Vagina (tissue), 2 donors: ENCODE measurements around the gene PPP5C. TPM values are rescaled to one million over a fixed set of nuclear protein-coding genes. Genes with fewer than 3 reads are reported as not detected.
A peak's percentile ranks its signal among the peaks of the same experiment; 100 is the strongest.
"Not testable (repeated sequence)": the region's sequence is repeated elsewhere in the genome, so short reads cannot be mapped to it uniquely, and the experiment has no call there.

ENCODE experiments used
- DNase-seq, 2 donors: peaks; one replicate each; pipeline ENCODE4 v3.0.0-alpha.2; 2017; ENCODE audit errors: extremely low spot score in 2 of 2
- H3K27ac ChIP-seq: fragments of 200-600 bp; sonication (generic); one replicate; pipeline ENCODE4 v1.5.1; 2019
- H3K27me3 ChIP-seq: fragments of 200-600 bp; sonication (generic); one replicate; pipeline ENCODE4 v1.5.1; 2019
- H3K36me3 ChIP-seq, 2 donors: fragments of 200-600 bp; sonication (generic); one replicate each; pipeline ENCODE4 v1.5.1; 2017 to 2019
- H3K4me1 ChIP-seq: fragments of 200-600 bp; sonication (generic); one replicate; pipeline ENCODE4 v1.5.1; 2019
- H3K4me3 ChIP-seq, 2 donors: fragments of 200-600 bp; sonication (generic); 1 replicate in 1 of 2; 2 replicates in 1 of 2; pipeline ENCODE4 v1.5.1; 2016 to 2019
- H3K9me3 ChIP-seq: fragments of 200-600 bp; sonication (generic); one replicate; pipeline ENCODE4 v1.5.1; 2019
- CTCF ChIP-seq, 3 experiments: fragments of 450-650 bp in 2 of 3; fragments of 200-600 bp in 1 of 3; sonication (generic) in 1 of 3; IDR thresholded peaks; one replicate each; pipeline ENCODE4 v1.5.1; 2017 to 2019; ENCODE audit warnings: antibody characterized with exemption in 3 of 3, mild to moderate bottlenecking in 2 of 3, moderate library complexity in 2 of 3
- POLR2A ChIP-seq, 2 donors: fragments of 450-650 bp; IDR thresholded peaks; one replicate each; pipeline ENCODE4 v1.6.1; 2017; ENCODE audit warnings: antibody characterized with exemption in 2 of 2, mild to moderate bottlenecking in 2 of 2, moderate library complexity in 2 of 2
- POLR2AphosphoS5 ChIP-seq, 2 donors: sonication (generic); formaldehyde crosslinking; IDR thresholded peaks; one replicate each; pipeline ENCODE4 v1.9.0; 2017; ENCODE audit warnings: antibody characterized with exemption in 2 of 2, mild to moderate bottlenecking in 2 of 2, low read depth in 1 of 2; ENCODE audit not compliant: insufficient read depth in 1 of 2
- intact Hi-C: fragments of 100-400 bp; cut with DNase I; formaldehyde crosslinking; loops from one replicate; pipeline ENCODE4 v1.15.1; 2023
- total RNA-seq: library from RNA; depleted of rRNA; stranded (reverse); fragments of >200 nt; gene quantifications from one replicate; pipeline ENCODE4 v1.2.3, GENCODE V29; 2016

The PPP5C gene
- total RNA-seq, 1 donor from 2014 or later: 60.4 TPM

GRCh38 chr19:46309056-46309455, 37.8 kb upstream of the PPP5C start:
- Histone ChIP-seq H3K4me1 (peaks cover 5% of the 10 kb centered on the region), H3K4me3 (no peak overlapping the region), H3K27ac (no peak overlapping the region), H3K36me3 (peaks cover 0 to 66% of the 10 kb centered on the region in 2 donors), H3K9me3 (no peaks in the 10 kb centered on the region), H3K27me3 (no peaks in the 10 kb centered on the region)
- TF ChIP-seq POLR2AphosphoS5 (IDR thresholded peaks at IDR 0.05; ENCODE audit: insufficient read depth in 1 of 2, low read depth in 1 of 2): no peak
- TF ChIP-seq POLR2A (IDR thresholded peaks at IDR 0.05): no peak
- TF ChIP-seq CTCF (IDR thresholded peaks at IDR 0.05): no peak
- intact Hi-C loops: no loop called here
- no peak for DNase-seq

- H3K27me3 ChIP-seq: no peaks in the 10 kb centered on the region
- H3K4me1 ChIP-seq: no peaks in the 10 kb centered on the region
- no peak overlapping the region for H3K4me3 ChIP-seq
- intact Hi-C loops: no loop called here
- TF ChIP-seq POLR2AphosphoS5 (IDR thresholded peaks at IDR 0.05; ENCODE audit: insufficient read depth in 1 of 2, low read depth in 1 of 2): no peak
- no peak for TF ChIP-seq POLR2A (IDR thresholded peaks at IDR 0.05)
- H3K9me3 ChIP-seq: no peaks in the 10 kb centered on the region
- no peak overlapping the region for H3K27ac ChIP-seq
- peaks cover 0 to 42% of the 10 kb centered on the region in 2 donors for H3K36me3 ChIP-seq
- DNase-seq: no peak
Observed at GRCh38 chr19:46311444-46311843, 35.4 kb upstream of the PPP5C start.

- intact Hi-C loops, H3K27me3 ChIP-seq, H3K4me3 ChIP-seq, H3K27ac ChIP-seq, H3K4me1 ChIP-seq, DNase-seq, H3K9me3 ChIP-seq: not testable (repeated sequence)
- peaks cover 0 to 41% of the 10 kb centered on the region in 2 donors for H3K36me3 ChIP-seq
Observed at GRCh38 chr19:46313540-46314469, 33.1 kb upstream of the PPP5C start.

GRCh38 chr19:46317339-46317738, 29.5 kb upstream of the PPP5C start:
- Histone ChIP-seq H3K27ac (no peak overlapping the region), H3K27me3 (no peaks in the 10 kb centered on the region), H3K4me1 (no peaks in the 10 kb centered on the region), H3K4me3 (no peak overlapping the region), H3K36me3 (peaks cover 0 to 31% of the 10 kb centered on the region in 2 donors), H3K9me3 (no peaks in the 10 kb centered on the region)
- intact Hi-C loops: no loop called here
- TF ChIP-seq CTCF (IDR thresholded peaks at IDR 0.05) (no peak), POLR2AphosphoS5 (IDR thresholded peaks at IDR 0.05; ENCODE audit: insufficient read depth in 1 of 2, low read depth in 1 of 2) (no peak), POLR2A (IDR thresholded peaks at IDR 0.05) (no peak)
- no peak for DNase-seq

GRCh38 chr19:46319613-46320012, 27.3 kb upstream of the PPP5C start:
- TF ChIP-seq POLR2A (IDR thresholded peaks at IDR 0.05) (no peak), CTCF (IDR thresholded peaks at IDR 0.05) (no peak), POLR2AphosphoS5 (IDR thresholded peaks at IDR 0.05; ENCODE audit: insufficient read depth in 1 of 2, low read depth in 1 of 2) (no peak)
- H3K36me3 ChIP-seq: peaks cover 0 to 52% of the 10 kb centered on the region in 2 donors

GRCh38 chr19:46320559-46320958, 26.3 kb upstream of the PPP5C start:
- intact Hi-C loops: no loop called here
- Histone ChIP-seq H3K9me3 (no peaks in the 10 kb centered on the region), H3K36me3 (peaks cover 0 to 61% of the 10 kb centered on the region in 2 donors), H3K4me1 (no peaks in the 10 kb centered on the region), H3K27ac (no peak overlapping the region), H3K27me3 (no peaks in the 10 kb centered on the region), H3K4me3 (no peak overlapping the region)
- TF ChIP-seq CTCF (IDR thresholded peaks at IDR 0.05): no peak
- TF ChIP-seq POLR2AphosphoS5 (IDR thresholded peaks at IDR 0.05; ENCODE audit: insufficient read depth in 1 of 2, low read depth in 1 of 2): peak in 1 of 2 donors; percentile 18
- no peak for DNase-seq

More at GRCh38 chr19:46319613-46320012, 27.3 kb upstream of the PPP5C start:
- H3K4me1 ChIP-seq: no peaks in the 10 kb centered on the region
- intact Hi-C loops: no loop called here
- DNase-seq: no peak
- H3K27ac ChIP-seq: no peak overlapping the region
- H3K9me3 ChIP-seq: no peaks in the 10 kb centered on the region
- H3K27me3 ChIP-seq: no peaks in the 10 kb centered on the region
- H3K4me3 ChIP-seq: no peak overlapping the region
